Activated T-cell treated with anti-CD3 and anti-CD28 coated beads, Interleukin-2, amount 50 U/mL, for 4 hours (primary cell): Measurements from ENCODE around the gene FCHO2. TPM values are rescaled to one million over a fixed set of nuclear protein-coding genes. Genes with fewer than 3 reads are reported as not detected.

Source experiments
- ATAC-seq, 2 donors: fragments of 200-7000 bp; cut with Tn5 transposase; one replicate each; pipeline ENCODE4 v1.10.0; 2021
- DNase-seq: peaks from one replicate; pipeline ENCODE4 v3.0.0-alpha.2; 2020
- H3K27me3 Mint-ChIP-seq: one replicate; pipeline ENCODE4 v1.8.0; 2021; ENCODE audit warnings: low read depth, mixed read lengths
- H3K36me3 Mint-ChIP-seq: one replicate; pipeline ENCODE4 v1.8.0; 2022; ENCODE audit warnings: mixed read lengths; ENCODE audit not compliant: insufficient read depth
- H3K4me1 Mint-ChIP-seq: one replicate; pipeline ENCODE4 v1.8.0; 2021; ENCODE audit warnings: low read depth, mixed read lengths
- H3K4me3 Mint-ChIP-seq: one replicate; pipeline ENCODE4 v1.8.0; 2021; ENCODE audit warnings: mild to moderate bottlenecking, moderate library complexity, mixed read lengths
- H3K9me3 Mint-ChIP-seq: one replicate; pipeline ENCODE4 v1.8.0; 2021; ENCODE audit warnings: mixed read lengths
- total RNA-seq, 3 donors: library from RNA; stranded (reverse); gene quantifications; one replicate each; pipeline ENCODE4 v1.2.1, GENCODE V29; 2021

Gene FCHO2
- total RNA-seq, 3 donors from 2014 or later: 0.47 to 0.52 (median 0.51) TPM

DNA sequence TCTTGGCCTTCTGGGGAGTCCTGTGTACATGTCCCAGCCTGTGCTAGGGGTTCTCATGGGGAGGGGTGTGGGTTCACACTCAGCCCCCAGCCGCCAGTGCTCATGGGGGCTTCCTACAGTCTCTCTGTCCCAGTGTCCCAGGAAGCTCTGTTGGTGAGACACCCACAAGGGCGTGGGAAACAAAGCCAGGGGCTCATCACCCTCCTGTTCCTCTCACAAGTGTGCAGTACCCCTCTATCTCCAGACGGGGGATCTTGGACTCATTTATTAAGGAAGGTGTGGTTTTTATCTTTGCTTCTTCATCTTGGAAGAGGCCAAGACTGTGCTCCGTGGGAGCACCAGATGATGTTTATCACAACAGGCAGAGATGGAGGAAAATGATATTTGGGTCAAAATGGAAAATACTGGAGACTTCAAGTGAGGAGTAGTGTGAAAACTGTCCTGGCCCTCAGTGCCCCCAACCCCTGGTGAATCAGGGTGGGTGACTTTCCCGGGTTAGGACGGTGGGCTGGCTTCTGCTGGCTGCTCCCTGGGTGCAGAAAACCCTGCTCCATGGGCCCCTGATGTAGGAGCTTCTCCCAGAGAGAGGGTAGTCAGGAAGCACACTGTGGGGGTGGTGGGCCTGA lies 179.7 kb downstream of the FCHO2 start:
- ATAC-seq: peak in 1 of 2 donors; percentile 77
- no peak for DNase-seq
- H3K27me3 Mint-ChIP-seq: peaks cover 50% of the 10 kb centered on the region

GRCh38 chr5:73136055-73136562 lies 180.3 kb downstream of the FCHO2 start:
- Mint-ChIP-seq H3K27me3 (peaks cover 51% of the 10 kb centered on the region), H3K4me1 (no peaks in the 10 kb centered on the region), H3K9me3 (no peaks in the 10 kb centered on the region), H3K36me3 (no peaks in the 10 kb centered on the region), H3K4me3 (no peak overlapping the region)
- ATAC-seq: no peak
- no peak for DNase-seq

More for the DNA sequence above, 179.7 kb downstream of the FCHO2 start:
- no peaks in the 10 kb centered on the region for H3K36me3 Mint-ChIP-seq
- no peaks in the 10 kb centered on the region for H3K9me3 Mint-ChIP-seq
- no peaks in the 10 kb centered on the region for H3K4me1 Mint-ChIP-seq
- no peak overlapping the region for H3K4me3 Mint-ChIP-seq

- ATAC-seq: no peak
- H3K4me3 Mint-ChIP-seq: no peak overlapping the region
- no peaks in the 10 kb centered on the region for H3K9me3 Mint-ChIP-seq
- no peaks in the 10 kb centered on the region for H3K4me1 Mint-ChIP-seq
- H3K36me3 Mint-ChIP-seq: no peaks in the 10 kb centered on the region
- DNase-seq: no peak
- H3K27me3 Mint-ChIP-seq: peaks cover 60% of the 10 kb centered on the region
These were observed 182.0 kb downstream of the FCHO2 start for GRCh38 chr5:73137563-73138530.

GRCh38 chr5:73139485-73139884 lies 183.6 kb downstream of the FCHO2 start:
- no peak for ATAC-seq
- peaks cover 67% of the 10 kb centered on the region for H3K27me3 Mint-ChIP-seq

More at GRCh38 chr5:73139485-73139884, 183.6 kb downstream of the FCHO2 start:
- H3K36me3 Mint-ChIP-seq: no peaks in the 10 kb centered on the region
- H3K4me3 Mint-ChIP-seq: no peak overlapping the region
- no peaks in the 10 kb centered on the region for H3K4me1 Mint-ChIP-seq
- no peaks in the 10 kb centered on the region for H3K9me3 Mint-ChIP-seq
- no peak for DNase-seq

Other genes starting within 250 kb of the FCHO2 start
- 100 to 1,000 TPM; 145 to 166 (median 152) TPM for gene TNPO1, start 139.4 kb upstream of the FCHO2 start, total RNA-seq
- gene TMEM171, start 164.5 kb downstream of the FCHO2 start, total RNA-seq: under 1 TPM in 1 of 3 donors, not detected in 2; 0.26 TPM
- not detected for gene TMEM174, start 217.2 kb downstream of the FCHO2 start, total RNA-seq